ENCODE results near the gene GNAT3. TPM values are rescaled to one million over a fixed set of nuclear protein-coding genes. Genes with fewer than 3 reads are reported as not detected.
A peak's percentile ranks its signal among the peaks of the same experiment; 100 is the strongest.

The GNAT3 gene
- total RNA-seq, 1 donor from 2014 or later, result not detected

DNA sequence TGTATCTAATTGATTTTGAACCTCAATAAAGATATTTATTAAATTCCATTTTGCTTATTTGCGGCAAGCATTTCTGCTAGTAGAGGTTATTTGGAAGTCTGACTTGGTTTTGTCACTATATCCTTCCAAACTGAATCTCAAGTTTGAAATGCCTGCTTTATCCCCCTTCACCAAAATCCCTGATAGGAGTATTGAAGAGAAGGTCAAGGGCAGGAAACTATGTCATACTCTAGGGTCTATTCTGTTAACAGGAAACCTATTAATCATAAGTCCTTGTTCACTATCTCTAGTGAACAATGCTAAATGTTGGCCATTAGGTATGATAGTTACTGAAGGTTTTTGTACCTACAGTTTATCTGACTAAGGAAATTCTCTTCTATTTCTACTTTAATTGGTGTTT, 11.5 kb downstream of the GNAT3 start:
- no peaks in the 10 kb centered on the region for H3K36me3 ChIP-seq
- no peaks in the 10 kb centered on the region for H3K4me1 ChIP-seq
- H3K9me3 ChIP-seq, result no peaks in the 10 kb centered on the region
- H3K27ac ChIP-seq, result no peak overlapping the region
- no peak for DNase-seq (ENCODE audit: low spot score in 2 of 2)
- no peak overlapping the region for H3K4me3 ChIP-seq
- TF ChIP-seq CTCF (IDR thresholded peaks at IDR 0.05), result no peak
- no peaks in the 10 kb centered on the region for H3K27me3 ChIP-seq
- intact Hi-C loops (cut with DNase I), result no loop called here

GRCh38 chr7:80499350-80499953, 12.4 kb downstream of the GNAT3 start:
- no peak for TF ChIP-seq CTCF (IDR thresholded peaks at IDR 0.05)
- H3K4me1 ChIP-seq, result no peaks in the 10 kb centered on the region
- H3K9me3 ChIP-seq, result no peaks in the 10 kb centered on the region
- no peak for DNase-seq (ENCODE audit: low spot score in 2 of 2)
- no peaks in the 10 kb centered on the region for H3K27me3 ChIP-seq
- H3K36me3 ChIP-seq, result no peaks in the 10 kb centered on the region
- intact Hi-C loops (cut with DNase I), result no loop called here
- no peak overlapping the region for H3K27ac ChIP-seq
- no peak overlapping the region for H3K4me3 ChIP-seq

- Histone ChIP-seq H3K4me1 (no peaks in the 10 kb centered on the region), H3K9me3 (no peaks in the 10 kb centered on the region), H3K27me3 (no peaks in the 10 kb centered on the region), H3K36me3 (no peaks in the 10 kb centered on the region), H3K4me3 (peak overlapping the region in 1 of 2 donors; percentile 15), H3K27ac (no peak overlapping the region)
- intact Hi-C loops (cut with DNase I), result no loop called here
- no peak for DNase-seq (ENCODE audit: low spot score in 2 of 2)
- no peak for TF ChIP-seq CTCF (IDR thresholded peaks at IDR 0.05)
Observed at GRCh38 chr7:80498481-80499349, 13.1 kb downstream of the GNAT3 start.

DNA sequence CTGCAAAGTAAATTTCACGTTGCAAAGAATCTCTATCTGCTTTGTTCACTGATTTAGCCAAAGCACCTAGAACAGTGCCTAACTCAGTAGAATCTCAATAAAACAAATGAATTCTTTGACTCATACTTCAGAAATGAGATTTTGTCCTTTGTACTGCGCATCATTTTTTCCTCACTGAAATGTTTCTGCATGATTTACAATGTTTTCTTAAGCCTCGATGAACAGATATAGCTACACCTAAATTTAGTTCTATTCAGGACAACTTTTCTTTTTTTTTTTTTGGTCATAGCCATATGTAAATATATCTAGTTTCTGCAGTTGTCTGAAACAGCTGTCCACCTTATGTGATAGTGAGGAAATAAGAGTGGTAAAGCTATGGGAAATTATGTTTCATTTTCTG, 15.3 kb downstream of the GNAT3 start:
- no peak for TF ChIP-seq CTCF (IDR thresholded peaks at IDR 0.05)
- intact Hi-C loops (cut with DNase I), result no loop called here
- no peaks in the 10 kb centered on the region for H3K27me3 ChIP-seq
- no peak for DNase-seq (ENCODE audit: low spot score in 2 of 2)
- H3K4me3 ChIP-seq, result no peak overlapping the region
- H3K36me3 ChIP-seq, result no peaks in the 10 kb centered on the region
- no peak overlapping the region for H3K27ac ChIP-seq
- H3K4me1 ChIP-seq, result no peaks in the 10 kb centered on the region
- H3K9me3 ChIP-seq, result no peaks in the 10 kb centered on the region

DNA sequence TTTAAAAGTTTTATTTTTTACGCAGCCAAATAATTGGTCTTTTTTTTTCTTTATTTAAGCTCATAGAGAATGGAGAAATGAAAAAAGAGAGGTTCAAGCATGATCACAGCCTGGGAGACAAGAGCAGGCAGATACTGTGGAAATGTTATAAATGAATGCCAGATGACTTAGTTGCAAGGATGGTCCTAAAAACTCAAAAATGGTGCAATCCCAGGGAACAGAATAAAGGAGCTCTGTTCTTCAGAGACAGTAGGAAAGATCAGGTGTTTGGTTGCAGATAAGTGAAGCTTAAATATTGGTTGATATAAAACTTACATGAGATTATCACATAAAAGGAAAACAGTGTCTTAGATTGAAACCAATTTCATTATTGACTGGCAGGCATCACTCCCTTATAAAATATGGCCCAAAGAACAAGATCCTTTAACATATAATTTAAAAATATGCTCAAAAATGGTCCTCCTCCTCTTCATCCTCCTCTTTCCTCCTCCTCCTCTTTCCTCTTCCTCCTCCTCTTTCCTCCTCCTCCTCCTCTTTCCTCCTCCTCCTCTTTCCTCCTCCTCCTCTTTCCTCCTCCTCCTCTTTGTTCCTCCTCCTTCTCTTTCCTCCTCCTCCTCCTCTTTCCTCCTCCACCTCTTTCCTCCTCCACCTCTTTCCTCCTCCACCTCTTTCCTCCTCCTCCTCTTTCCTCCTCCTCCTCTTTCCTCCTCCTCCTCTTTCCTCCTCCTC, 18.6 kb downstream of the GNAT3 start:
- TF ChIP-seq CTCF (IDR thresholded peaks at IDR 0.05), result no peak
- no peaks in the 10 kb centered on the region for H3K4me1 ChIP-seq
- no peak overlapping the region for H3K27ac ChIP-seq
- H3K36me3 ChIP-seq, result no peaks in the 10 kb centered on the region
- H3K27me3 ChIP-seq, result no peaks in the 10 kb centered on the region
- H3K9me3 ChIP-seq, result no peaks in the 10 kb centered on the region
- no peak overlapping the region for H3K4me3 ChIP-seq
- no peak for DNase-seq (ENCODE audit: low spot score in 2 of 2)
- intact Hi-C loops (cut with DNase I), result no loop called here
